DND-41 (cell line): ENCODE measurements around the gene CST6.

Experiments used
- EZH2 ChIP-seq: IDR thresholded peaks from 3 replicates; pipeline ENCODE4 v1.6.1; 2012; ENCODE audit warnings: borderline replicate concordance, low read depth, mild to moderate bottlenecking, moderate library complexity, low read length, inconsistent platforms; ENCODE audit not compliant: severe bottlenecking
- TF ChIP-seq, protein P1 (sequence below): IDR thresholded peaks from 2 replicates; pipeline ENCODE4 v1.5.1; 2012; ENCODE audit warnings: borderline replicate concordance, low read length, moderate library complexity, mild to moderate bottlenecking; ENCODE audit not compliant: poor library complexity, severe bottlenecking; ENCODE audit errors: extremely low read depth

DNA sequence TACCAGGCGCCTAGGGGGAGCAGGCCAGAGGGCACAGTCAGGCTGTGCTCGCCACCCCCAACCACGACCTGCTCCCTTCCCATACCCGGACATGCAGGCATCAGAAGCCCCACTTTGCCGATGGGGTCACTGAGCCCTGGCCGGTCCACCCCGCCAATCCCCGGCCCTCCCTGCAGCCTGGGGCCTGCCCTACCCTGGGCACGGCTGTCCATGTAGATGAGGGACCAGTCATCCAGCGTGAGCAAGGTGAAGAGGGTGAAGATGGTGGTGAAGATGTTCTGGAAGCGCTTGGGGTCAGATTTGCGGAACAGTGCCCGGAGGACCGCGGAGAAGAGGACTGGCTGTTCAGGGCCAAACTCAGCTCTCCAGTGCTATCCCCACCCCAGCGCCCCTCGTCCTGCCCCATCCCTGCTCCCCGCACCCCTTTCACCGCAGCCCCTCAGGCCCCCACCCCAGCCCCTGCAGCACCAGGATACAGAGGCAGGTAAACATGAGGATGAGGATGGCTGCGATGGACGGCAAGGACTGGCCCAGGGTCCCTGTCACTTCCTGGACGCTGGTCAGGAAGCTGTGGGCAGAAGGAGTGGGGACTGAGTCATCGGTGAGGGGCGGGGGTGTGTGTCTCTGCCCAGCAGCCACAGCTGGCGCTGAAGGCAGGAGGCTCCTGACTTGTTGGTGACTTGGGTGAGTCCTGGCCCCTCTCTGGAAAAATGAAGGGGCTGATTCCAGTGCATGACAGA lies 9.0 kb downstream of the CST6 start:
- TF ChIP-seq, protein P1, sequence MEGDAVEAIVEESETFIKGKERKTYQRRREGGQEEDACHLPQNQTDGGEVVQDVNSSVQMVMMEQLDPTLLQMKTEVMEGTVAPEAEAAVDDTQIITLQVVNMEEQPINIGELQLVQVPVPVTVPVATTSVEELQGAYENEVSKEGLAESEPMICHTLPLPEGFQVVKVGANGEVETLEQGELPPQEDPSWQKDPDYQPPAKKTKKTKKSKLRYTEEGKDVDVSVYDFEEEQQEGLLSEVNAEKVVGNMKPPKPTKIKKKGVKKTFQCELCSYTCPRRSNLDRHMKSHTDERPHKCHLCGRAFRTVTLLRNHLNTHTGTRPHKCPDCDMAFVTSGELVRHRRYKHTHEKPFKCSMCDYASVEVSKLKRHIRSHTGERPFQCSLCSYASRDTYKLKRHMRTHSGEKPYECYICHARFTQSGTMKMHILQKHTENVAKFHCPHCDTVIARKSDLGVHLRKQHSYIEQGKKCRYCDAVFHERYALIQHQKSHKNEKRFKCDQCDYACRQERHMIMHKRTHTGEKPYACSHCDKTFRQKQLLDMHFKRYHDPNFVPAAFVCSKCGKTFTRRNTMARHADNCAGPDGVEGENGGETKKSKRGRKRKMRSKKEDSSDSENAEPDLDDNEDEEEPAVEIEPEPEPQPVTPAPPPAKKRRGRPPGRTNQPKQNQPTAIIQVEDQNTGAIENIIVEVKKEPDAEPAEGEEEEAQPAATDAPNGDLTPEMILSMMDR = no peak
- no peak for TF ChIP-seq EZH2
